GM12891 (cell line): Measurements from ENCODE around the gene MAGI1.

ENCODE experiments used
- DNase-seq: peaks from one replicate; pipeline ENCODE4 v3.0.0; 2011; ENCODE audit warnings: low spot score; ENCODE audit not compliant: insufficient read length
- FAIRE-seq: peaks from 2 replicates; lab custom pipeline; 2011; peaks lifted over from hg19 to GRCh38; lab: Jason Lieb, UNC
- PAX5 ChIP-seq: IDR thresholded peaks from 2 replicates; pipeline ENCODE4 v1.6.1; 2011; ENCODE audit warnings: low read length, moderate library complexity, mild to moderate bottlenecking; ENCODE audit not compliant: insufficient read depth, severe bottlenecking
- POLR2A ChIP-seq: IDR thresholded peaks from 2 replicates; pipeline ENCODE4 v1.6.1; 2011; ENCODE audit warnings: low read depth, low read length, control low read depth
- POLR2AphosphoS5 ChIP-seq: IDR thresholded peaks from 2 replicates; pipeline ENCODE4 v1.6.1; 2011; ENCODE audit warnings: low read depth, low read length, control low read depth
- POU2F2 ChIP-seq: IDR thresholded peaks from 2 replicates; pipeline ENCODE4 v1.6.1; 2011; ENCODE audit warnings: low read depth, mild to moderate bottlenecking, control low read depth, low read length, moderate library complexity
- SPI1 ChIP-seq: IDR thresholded peaks from 2 replicates; pipeline ENCODE4 v1.6.1; 2011; ENCODE audit warnings: low read depth, low read length, control low read depth
- TAF1 ChIP-seq: IDR thresholded peaks from 2 replicates; pipeline ENCODE4 v1.6.1; 2011; ENCODE audit warnings: low read depth, low read length, control low read depth

Gene MAGI1

DNA sequence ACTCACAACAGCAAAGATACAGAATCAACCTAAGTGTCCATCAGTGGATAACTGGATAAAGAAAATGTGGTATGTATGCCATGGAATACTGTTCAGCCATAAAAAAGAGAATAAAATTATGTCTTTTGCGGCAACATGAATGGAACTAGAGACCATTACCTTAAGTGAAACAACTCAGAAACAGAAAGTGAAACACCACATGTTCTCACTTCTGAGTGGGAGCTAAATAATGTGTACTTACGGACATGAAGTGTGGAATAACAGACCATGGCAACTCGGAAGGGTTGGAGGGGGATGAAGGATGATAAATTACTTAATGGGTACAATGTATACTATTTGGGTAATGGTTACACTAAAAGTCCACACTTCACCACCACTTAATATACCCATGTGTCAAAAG is 600.6 kb downstream of the MAGI1 start:
- FAIRE-seq: no peak
- DNase-seq: no peak
- no peak for TF ChIP-seq POU2F2
- no peak for TF ChIP-seq POLR2AphosphoS5
- no peak for TF ChIP-seq TAF1
- no peak for TF ChIP-seq PAX5
- TF ChIP-seq SPI1: no peak
- no peak for TF ChIP-seq POLR2A

DNA sequence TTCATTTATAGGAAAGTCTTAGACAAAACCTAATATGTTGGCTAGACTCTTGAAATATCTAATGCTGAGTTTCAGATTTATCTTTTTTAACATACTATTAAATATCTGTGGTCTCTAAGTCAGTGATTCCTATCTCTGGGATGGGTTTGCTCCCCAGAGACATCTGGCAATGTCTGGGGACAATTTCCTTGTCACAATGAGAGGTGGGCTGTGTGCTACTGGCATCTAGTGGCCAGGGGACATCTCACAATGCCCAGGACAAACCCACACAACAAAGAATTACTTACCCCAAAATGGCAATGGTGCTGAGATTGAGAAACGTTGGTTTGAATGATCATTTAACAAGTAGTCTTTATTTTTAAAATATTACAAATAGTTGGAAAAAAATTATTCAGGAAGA is 602.1 kb downstream of the MAGI1 start:
- TF ChIP-seq POLR2A (no peak), TAF1 (no peak), POU2F2 (no peak), SPI1 (no peak), PAX5 (no peak), POLR2AphosphoS5 (no peak)
- no peak for FAIRE-seq
- DNase-seq: no peak

DNA sequence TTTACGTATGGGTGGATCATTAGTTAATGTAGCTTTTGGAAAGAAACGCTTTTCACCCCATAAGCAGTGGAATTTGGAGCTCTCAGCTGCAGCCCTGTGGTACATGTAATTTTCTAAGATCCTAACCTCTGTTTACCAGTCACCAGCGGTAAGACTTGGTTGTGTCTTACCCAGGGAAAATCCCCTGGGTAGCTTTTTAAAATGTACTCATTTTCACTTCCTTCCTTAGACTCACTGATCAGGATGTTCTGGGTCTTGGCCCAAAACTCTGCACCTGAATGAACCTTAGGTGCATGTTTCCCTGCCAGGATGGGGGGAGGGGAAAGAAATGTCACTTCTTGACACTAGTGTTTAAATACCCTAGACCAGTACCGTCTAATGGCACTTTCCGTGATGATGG is 605.2 kb downstream of the MAGI1 start:
- no peak for DNase-seq
- TF ChIP-seq POU2F2 (no peak), SPI1 (peak; percentile 77)
- FAIRE-seq: no peak

DNA sequence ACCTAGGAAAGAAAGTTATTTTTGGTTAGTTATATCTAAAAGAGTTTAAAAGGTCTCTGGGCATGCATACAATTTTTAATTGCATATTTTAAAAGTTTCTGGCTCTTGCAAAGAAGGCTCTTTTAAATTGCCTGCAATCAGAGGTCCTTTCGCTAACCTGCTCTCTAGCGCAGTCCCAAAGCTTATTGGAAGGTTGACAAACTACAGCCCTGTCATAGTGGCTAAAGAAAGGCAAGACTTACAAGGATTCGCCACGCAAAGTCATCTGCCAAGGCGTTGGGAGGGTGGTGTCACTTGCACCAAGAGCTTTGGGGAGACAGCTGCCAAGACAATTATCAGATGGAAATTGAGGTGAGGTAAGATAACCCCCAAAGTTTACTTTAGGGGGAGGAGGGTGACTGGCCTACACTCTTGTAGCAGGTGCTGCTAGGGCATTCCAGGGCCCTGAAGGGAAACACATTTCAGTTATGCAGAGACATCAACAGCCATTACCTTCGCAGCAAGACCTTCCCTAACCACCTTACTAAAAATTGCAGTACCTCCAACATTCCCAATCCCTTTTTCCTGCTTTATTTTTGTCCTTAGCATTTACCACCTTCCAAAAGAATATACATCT is 606.2 kb downstream of the MAGI1 start:
- no peak for TF ChIP-seq POLR2A
- no peak for TF ChIP-seq PAX5
- TF ChIP-seq SPI1: no peak
- TF ChIP-seq POLR2AphosphoS5: no peak
- no peak for TF ChIP-seq POU2F2
- TF ChIP-seq TAF1: no peak
- no peak for DNase-seq
- FAIRE-seq: no peak

DNA sequence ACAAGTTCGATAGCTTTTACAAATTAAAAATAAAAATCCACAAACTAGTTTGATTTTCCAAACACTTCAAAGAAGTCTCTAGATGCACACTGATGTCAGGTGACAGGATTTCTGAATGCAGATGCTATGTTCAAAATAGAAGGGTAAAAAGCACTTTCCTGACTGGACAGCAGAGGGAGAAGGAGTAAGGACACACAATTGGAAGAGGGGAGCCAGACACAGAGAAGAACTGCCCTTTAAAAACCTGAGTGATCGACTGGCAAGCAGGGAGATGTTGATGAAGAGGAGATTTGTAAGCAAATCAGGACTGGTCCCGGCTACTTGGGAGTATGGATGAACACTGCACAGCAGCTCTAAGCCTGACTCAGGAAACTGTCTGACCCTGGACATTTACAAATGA is 612.8 kb downstream of the MAGI1 start:
- FAIRE-seq: no peak
- DNase-seq: no peak
- TF ChIP-seq SPI1 (no peak), POLR2AphosphoS5 (no peak), TAF1 (no peak), PAX5 (no peak), POU2F2 (no peak), POLR2A (no peak)

DNA sequence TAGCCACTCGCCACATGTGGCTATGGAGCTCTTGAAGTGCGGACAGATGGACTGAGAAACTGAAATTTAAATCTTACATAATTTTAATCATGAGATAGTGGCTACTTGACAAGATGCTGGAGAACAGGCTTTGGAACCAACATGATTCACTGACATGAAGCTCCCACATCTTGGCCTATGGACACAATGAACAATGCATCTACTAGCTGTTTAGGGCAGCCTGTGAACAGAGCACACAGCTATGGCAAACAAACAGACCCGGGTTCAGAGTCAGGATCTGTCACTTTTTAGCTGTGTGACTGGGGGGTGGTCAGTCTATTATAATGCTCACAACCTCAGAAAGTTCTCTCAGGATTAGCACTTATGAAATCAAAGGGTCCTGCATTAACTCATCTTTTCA is 616.6 kb downstream of the MAGI1 start:
- no peak for TF ChIP-seq POLR2A
- TF ChIP-seq TAF1: no peak
- TF ChIP-seq POU2F2: no peak
- TF ChIP-seq PAX5: no peak
- TF ChIP-seq POLR2AphosphoS5: no peak
- TF ChIP-seq SPI1: no peak
- no peak for FAIRE-seq
- no peak for DNase-seq

DNA sequence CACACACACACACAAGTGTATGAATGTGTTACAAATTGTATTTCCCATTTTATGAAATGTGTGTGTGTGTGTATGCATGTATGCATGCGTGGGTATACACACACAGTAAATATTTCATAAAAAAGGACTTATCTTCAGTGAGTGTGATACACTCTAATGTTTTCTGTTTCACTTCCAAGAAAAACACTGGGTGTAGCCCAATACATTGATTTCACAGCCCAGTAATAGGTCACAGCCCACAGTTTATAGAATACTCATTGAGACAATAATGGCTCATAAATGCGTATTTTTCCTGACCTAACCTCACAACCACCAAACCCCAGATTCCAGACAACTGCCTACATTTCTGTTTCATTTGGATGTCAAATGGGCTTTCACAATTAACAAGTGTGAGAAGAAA is 619.5 kb downstream of the MAGI1 start:
- FAIRE-seq (no peak), DNase-seq (no peak)
- TF ChIP-seq SPI1 (no peak), POLR2AphosphoS5 (no peak), POU2F2 (no peak), TAF1 (no peak), POLR2A (no peak), PAX5 (no peak)

DNA sequence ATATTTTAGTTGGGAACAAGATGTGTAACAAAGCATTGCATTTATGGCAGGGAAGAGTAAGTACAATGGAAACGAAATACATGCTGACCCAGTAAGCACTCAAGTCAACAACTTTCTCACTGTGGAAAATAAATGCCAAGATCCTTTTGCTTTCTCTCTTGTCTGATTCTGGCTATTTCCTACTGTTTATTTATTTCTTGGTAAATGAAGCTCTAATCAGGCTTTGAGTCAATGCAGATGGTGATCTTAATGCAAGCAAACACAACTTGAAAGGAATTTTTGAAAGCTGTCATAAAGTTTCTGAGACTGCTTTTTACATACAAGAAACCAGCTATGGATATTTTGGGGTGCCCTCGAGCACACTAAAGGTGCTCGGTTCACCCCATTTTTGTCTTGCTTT is 624.8 kb downstream of the MAGI1 start:
- no peak for FAIRE-seq
- TF ChIP-seq POLR2A: no peak
- TF ChIP-seq SPI1: no peak
- no peak for TF ChIP-seq TAF1
- TF ChIP-seq PAX5: no peak
- no peak for TF ChIP-seq POLR2AphosphoS5
- no peak for TF ChIP-seq POU2F2
- no peak for DNase-seq

DNA sequence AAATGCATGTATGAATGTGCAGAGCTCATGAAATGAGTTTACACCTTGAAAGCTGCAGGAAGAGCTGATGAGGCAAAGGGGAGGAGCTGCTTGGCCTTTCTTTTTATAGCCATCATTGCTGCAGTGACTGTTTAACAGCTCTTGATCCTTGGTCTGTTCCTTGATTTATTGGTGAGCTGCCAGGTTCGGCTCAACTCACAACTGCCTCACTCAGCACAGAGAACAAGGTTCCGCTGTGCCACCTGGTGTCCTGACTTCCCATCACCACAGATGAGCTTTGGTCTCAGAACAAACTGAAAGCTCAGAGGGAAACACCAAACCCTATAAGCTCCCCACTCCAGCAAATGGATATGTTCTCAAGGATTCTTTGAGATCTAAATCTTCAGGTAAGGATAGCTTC is 626.1 kb downstream of the MAGI1 start:
- DNase-seq: no peak
- TF ChIP-seq SPI1 (no peak), POLR2A (no peak), POU2F2 (no peak), PAX5 (no peak), TAF1 (no peak)
- FAIRE-seq: no peak

DNA sequence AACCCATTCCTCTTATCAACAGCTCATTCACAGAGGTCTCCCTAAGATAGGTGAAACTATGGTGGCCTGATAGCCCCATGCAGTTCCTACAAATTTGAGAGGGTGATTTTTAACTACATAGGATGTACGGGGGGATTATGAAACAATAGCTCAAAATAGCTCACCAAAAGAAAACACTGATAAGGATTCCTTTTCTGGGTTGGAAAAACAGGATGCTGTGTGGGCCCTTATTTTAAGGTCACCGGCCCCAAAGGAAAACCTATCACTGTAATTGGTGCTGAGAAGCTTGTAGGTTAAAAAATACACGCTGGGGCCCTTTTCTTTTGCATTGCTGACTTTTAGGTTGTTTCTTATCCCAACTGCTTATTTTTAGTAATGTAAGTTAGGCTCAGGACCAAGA is 627.4 kb downstream of the MAGI1 start:
- no peak for TF ChIP-seq POLR2AphosphoS5
- no peak for TF ChIP-seq SPI1
- TF ChIP-seq POU2F2: no peak
- TF ChIP-seq PAX5: no peak
- TF ChIP-seq TAF1: no peak
- TF ChIP-seq POLR2A: no peak
- DNase-seq (no peak), FAIRE-seq (no peak)
